HepG2 (cell line): ENCODE results near the gene RIF1. TPM values are rescaled to one million over a fixed set of nuclear protein-coding genes. Genes with fewer than 3 reads are reported as not detected.

ENCODE experiments used
- ATF7-NPFF ChIP-seq: sonication (generic); formaldehyde crosslinking; IDR thresholded peaks from 2 replicates; pipeline ENCODE4 v1.8.1; 2023; ENCODE audit warnings: mild to moderate bottlenecking, low read depth, missing genetic modification reagents, moderate library complexity
- CENPX ChIP-seq: sonication (generic); formaldehyde crosslinking; IDR thresholded peaks from 2 replicates; pipeline ENCODE4 v1.9.0; 2021; ENCODE audit warnings: mild to moderate bottlenecking, missing genetic modification reagents, moderate library complexity
- ESRRA ChIP-seq: sonication (generic); formaldehyde crosslinking; IDR thresholded peaks from 2 replicates; pipeline ENCODE4 v1.5.1; 2020; ENCODE audit warnings: mild to moderate bottlenecking, low read depth, missing genetic modification reagents
- HDAC1 ChIP-seq: sonication (generic); formaldehyde crosslinking; IDR thresholded peaks from 2 replicates; pipeline ENCODE4 v1.5.1; 2020; ENCODE audit warnings: mild to moderate bottlenecking, missing genetic modification reagents
- HIVEP1 ChIP-seq: sonication (generic); formaldehyde crosslinking; IDR thresholded peaks from 2 replicates; pipeline ENCODE4 v1.4.0; 2020; ENCODE audit warnings: mild to moderate bottlenecking, missing genetic modification reagents
- JUNB ChIP-seq: sonication (generic); formaldehyde crosslinking; IDR thresholded peaks from 2 replicates; pipeline ENCODE4 v1.8.0; 2022; ENCODE audit warnings: missing genetic modification reagents, mild to moderate bottlenecking, borderline replicate concordance
- KDM3A ChIP-seq: IDR thresholded peaks from 2 replicates; pipeline ENCODE4 v1.6.1; 2018; ENCODE audit warnings: low read depth, missing compliant biosample characterization
- SNAPC4 ChIP-seq: sonication (generic); formaldehyde crosslinking; IDR thresholded peaks from 2 replicates; pipeline ENCODE4 v1.4.0; 2020; ENCODE audit warnings: mild to moderate bottlenecking, missing genetic modification reagents
- TARDBP ChIP-seq: sonication (generic); formaldehyde crosslinking; IDR thresholded peaks from 2 replicates; pipeline ENCODE4 v1.8.0; 2022; ENCODE audit warnings: mild to moderate bottlenecking, missing genetic modification reagents
- ZBTB38 ChIP-seq: sonication (generic); formaldehyde crosslinking; IDR thresholded peaks from 2 replicates; pipeline ENCODE4 v1.5.1; 2020; ENCODE audit warnings: mild to moderate bottlenecking, missing genetic modification reagents
- ZBTB44 ChIP-seq: sonication (generic); formaldehyde crosslinking; IDR thresholded peaks from 2 replicates; pipeline ENCODE4 v1.4.0; 2020; ENCODE audit warnings: missing genetic modification reagents
- ZNF3 ChIP-seq: IDR thresholded peaks from 2 replicates; pipeline ENCODE4 v1.7.0; 2017; ENCODE audit warnings: inconsistent platforms
- ZNF432 ChIP-seq: sonication (generic); formaldehyde crosslinking; IDR thresholded peaks from 2 replicates; pipeline ENCODE4 v1.5.0; 2020; ENCODE audit warnings: missing genetic modification reagents, mild to moderate bottlenecking, borderline replicate concordance
- ZNF44 ChIP-seq: sonication (generic); formaldehyde crosslinking; IDR thresholded peaks from 2 replicates; pipeline ENCODE4 v1.5.1; 2020; ENCODE audit warnings: mild to moderate bottlenecking, missing genetic modification reagents
- ZNF557 ChIP-seq: sonication (generic); formaldehyde crosslinking; IDR thresholded peaks from 2 replicates; pipeline ENCODE4 v1.4.0; 2020; ENCODE audit warnings: missing genetic modification reagents
- polyA plus RNA-seq, 8 experiments: library from polyadenylated mRNA; depleted of rRNA in 3 of 8; stranded (reverse) in 7 of 8; unstranded in 1 of 8; fragments of >200 nt; fragmentation: Illumina TruSeq in 4 of 8; extraction: Trizol in 4 of 8; gene quantifications; 2 replicates each; pipeline versions ENCODE4 v1.2.1 to v1.2.3, GENCODE V29; 2011 to 2016; ENCODE audit warnings: low read depth in 4 of 8, missing spikeins in 1 of 8, mixed read lengths in 1 of 8; ENCODE audit not compliant: insufficient read depth in 1 of 8
- total RNA-seq, 5 experiments: library from RNA; depleted of rRNA; stranded (reverse); fragments of >200 nt; fragmentation: Illumina TruSeq; extraction: Trizol; gene quantifications; 2 replicates each; pipeline ENCODE4 v1.2.3, GENCODE V29; 2016; ENCODE audit warnings: low read depth in 1 of 5
- TF ChIP-seq, protein P1 (sequence below): IDR thresholded peaks from 2 replicates; pipeline ENCODE4 v1.6.1; 2012; ENCODE audit warnings: low read length, improper control_type of control experiment
- TF ChIP-seq, protein P2 (sequence below): sonication (generic); formaldehyde crosslinking; IDR thresholded peaks from 2 replicates; pipeline ENCODE4 v1.5.1; 2020; ENCODE audit warnings: missing genetic modification reagents, mild to moderate bottlenecking, borderline replicate concordance

The RIF1 gene
- total and polyA plus RNA-seq, 2 of the 13 experiments (the other 11 are each of a cell fraction or from before 2014, with no cell fraction given): 12.1 to 73.6 TPM

DNA sequence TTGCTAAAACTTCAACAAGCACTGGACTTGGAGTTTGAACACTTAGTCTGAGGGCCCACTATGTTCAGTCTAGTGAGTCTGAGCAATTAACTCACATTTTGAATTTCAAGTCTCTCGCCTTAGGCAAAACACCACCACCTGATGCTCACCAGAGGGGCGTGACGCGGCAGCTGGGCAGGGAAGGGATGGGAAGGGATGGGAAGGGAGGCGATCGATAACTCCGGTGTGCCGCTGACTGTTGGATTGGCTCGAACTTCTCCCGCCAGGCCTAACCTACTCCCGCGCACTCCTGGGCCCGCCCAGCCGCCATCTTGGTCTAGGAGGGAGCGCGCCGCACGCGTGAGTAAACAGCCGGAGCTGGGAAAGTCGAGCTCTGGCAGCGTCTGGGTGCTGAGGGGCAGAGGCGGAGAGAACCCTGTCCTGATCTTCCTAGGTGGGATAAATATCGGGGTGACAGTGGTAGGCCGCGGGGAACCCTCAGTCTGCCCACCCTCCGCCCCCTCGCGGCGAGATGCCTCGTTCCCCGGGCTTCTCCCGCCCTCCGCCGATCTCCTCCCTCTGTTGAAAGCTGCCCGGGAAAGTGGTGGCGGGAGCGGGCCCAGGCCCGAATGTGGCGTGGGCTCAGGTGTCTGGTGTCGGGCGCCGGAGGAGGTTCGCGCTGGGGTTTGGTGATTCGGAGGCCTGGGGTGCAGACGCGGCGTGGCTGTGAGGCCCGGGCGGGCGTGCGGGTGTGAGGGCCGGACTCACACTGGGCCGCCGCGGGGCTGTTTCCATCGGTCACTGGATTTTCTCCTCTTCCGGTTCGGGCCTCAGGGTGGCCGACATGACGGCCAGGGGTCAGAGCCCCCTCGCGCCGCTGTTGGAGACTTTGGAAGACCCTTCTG is at the start of gene RIF1 (continued):
- TF ChIP-seq ZBTB44 (CRISPR knock-in tag) (peak; percentile 58; the same call in 1 of the 2 replicates), ATF7-NPFF (CRISPR knock-in tag) (peak; percentile 94), SNAPC4 (CRISPR knock-in tag) (peak; percentile 96), HIVEP1 (CRISPR knock-in tag) (peak; percentile 78), ZBTB38 (CRISPR knock-in tag) (peak; percentile 93), KDM3A (CRISPR knock-in tag) (peak; percentile 93; the same call in 1 of the 2 replicates), TARDBP (peak; percentile 97), HDAC1 (peak; percentile 90), ESRRA (CRISPR knock-in tag) (peak; percentile 71; the same call in 1 of the 2 replicates), ZNF3 (CRISPR knock-in tag) (no peak; the same call in 1 of the 2 replicates), ZNF44 (no peak), ZNF557 (no peak; the same call in 1 of the 2 replicates), ZNF432 (CRISPR knock-in tag) (no peak), CENPX (CRISPR knock-in tag) (no peak), JUNB (peak; percentile 9; the same call in 1 of the 2 replicates)
- TF ChIP-seq, protein P1, sequence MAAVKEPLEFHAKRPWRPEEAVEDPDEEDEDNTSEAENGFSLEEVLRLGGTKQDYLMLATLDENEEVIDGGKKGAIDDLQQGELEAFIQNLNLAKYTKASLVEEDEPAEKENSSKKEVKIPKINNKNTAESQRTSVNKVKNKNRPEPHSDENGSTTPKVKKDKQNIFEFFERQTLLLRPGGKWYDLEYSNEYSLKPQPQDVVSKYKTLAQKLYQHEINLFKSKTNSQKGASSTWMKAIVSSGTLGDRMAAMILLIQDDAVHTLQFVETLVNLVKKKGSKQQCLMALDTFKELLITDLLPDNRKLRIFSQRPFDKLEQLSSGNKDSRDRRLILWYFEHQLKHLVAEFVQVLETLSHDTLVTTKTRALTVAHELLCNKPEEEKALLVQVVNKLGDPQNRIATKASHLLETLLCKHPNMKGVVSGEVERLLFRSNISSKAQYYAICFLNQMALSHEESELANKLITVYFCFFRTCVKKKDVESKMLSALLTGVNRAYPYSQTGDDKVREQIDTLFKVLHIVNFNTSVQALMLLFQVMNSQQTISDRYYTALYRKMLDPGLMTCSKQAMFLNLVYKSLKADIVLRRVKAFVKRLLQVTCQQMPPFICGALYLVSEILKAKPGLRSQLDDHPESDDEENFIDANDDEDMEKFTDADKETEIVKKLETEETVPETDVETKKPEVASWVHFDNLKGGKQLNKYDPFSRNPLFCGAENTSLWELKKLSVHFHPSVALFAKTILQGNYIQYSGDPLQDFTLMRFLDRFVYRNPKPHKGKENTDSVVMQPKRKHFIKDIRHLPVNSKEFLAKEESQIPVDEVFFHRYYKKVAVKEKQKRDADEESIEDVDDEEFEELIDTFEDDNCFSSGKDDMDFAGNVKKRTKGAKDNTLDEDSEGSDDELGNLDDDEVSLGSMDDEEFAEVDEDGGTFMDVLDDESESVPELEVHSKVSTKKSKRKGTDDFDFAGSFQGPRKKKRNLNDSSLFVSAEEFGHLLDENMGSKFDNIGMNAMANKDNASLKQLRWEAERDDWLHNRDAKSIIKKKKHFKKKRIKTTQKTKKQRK: no peak
- TF ChIP-seq, protein P2, sequence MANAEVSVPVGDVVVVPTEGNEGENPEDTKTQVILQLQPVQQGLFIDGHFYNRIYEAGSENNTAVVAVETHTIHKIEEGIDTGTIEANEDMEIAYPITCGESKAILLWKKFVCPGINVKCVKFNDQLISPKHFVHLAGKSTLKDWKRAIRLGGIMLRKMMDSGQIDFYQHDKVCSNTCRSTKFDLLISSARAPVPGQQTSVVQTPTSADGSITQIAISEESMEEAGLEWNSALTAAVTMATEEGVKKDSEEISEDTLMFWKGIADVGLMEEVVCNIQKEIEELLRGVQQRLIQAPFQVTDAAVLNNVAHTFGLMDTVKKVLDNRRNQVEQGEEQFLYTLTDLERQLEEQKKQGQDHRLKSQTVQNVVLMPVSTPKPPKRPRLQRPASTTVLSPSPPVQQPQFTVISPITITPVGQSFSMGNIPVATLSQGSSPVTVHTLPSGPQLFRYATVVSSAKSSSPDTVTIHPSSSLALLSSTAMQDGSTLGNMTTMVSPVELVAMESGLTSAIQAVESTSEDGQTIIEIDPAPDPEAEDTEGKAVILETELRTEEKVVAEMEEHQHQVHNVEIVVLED (CRISPR knock-in tag): peak; percentile 80
